Thyroid gland (tissue), 4 donors: ENCODE data around the gene KIF18A. TPM values are rescaled to one million over a fixed set of nuclear protein-coding genes. Genes with fewer than 3 reads are reported as not detected.

Experiments used
- DNase-seq, 2 donors: peaks; one replicate each; pipeline ENCODE4 v3.0.0-alpha.2; 2019
- H3K27ac ChIP-seq, 3 donors: fragments of 200-600 bp; sonication (generic); 1 replicate in 2 of 3; 2 replicates in 1 of 3; pipeline ENCODE4 v1.5.1; 2016 to 2019; ENCODE audit warnings: mild to moderate bottlenecking in 1 of 3, moderate library complexity in 1 of 3
- H3K27me3 ChIP-seq: fragments of 200-600 bp; sonication (generic); one replicate; pipeline ENCODE4 v1.5.1; 2019
- H3K36me3 ChIP-seq, 2 donors: fragments of 200-600 bp; sonication (generic); one replicate each; pipeline ENCODE4 v1.5.1; 2016 to 2019
- H3K4me1 ChIP-seq, 2 donors: fragments of 200-600 bp; sonication (generic); one replicate each; pipeline ENCODE4 v1.5.1; 2017 to 2019
- H3K4me3 ChIP-seq, 3 donors: fragments of 200-600 bp; sonication (generic); replicated peaks in 1 of 3; 1 replicate in 2 of 3; 2 replicates in 1 of 3; pipeline ENCODE4 v1.5.1; 2016; ENCODE audit warnings: mild to moderate bottlenecking in 1 of 3
- H3K9me3 ChIP-seq: fragments of 200-600 bp; sonication (generic); one replicate; pipeline ENCODE4 v1.5.1; 2017
- POLR2A ChIP-seq, 2 donors: fragments of 450-650 bp; IDR thresholded peaks; one replicate each; pipeline ENCODE4 v1.6.1; 2017; ENCODE audit warnings: antibody characterized with exemption in 2 of 2, mild to moderate bottlenecking in 2 of 2, moderate library complexity in 1 of 2
- WGBS, 2 donors: methylation state at CpG; one replicate each; pipeline ENCODE4 v1.1.5; 2017; 5-methylcytosine and 5-hydroxymethylcytosine counted together
- intact Hi-C: fragments of 100-400 bp; cut with DNase I; formaldehyde crosslinking; loops from one replicate; pipeline ENCODE4 v1.15.1; 2023
- total RNA-seq, 4 donors: library from RNA; depleted of rRNA; stranded (reverse); fragments of >200 nt; gene quantifications; one replicate each; pipeline ENCODE4 v1.2.3, GENCODE V29; 2016
- TF ChIP-seq, protein P1 (sequence below), 6 experiments: fragments of 200-600 bp in 3 of 6; fragments of 450-650 bp in 3 of 6; sonication (generic) in 3 of 6; IDR thresholded peaks; one replicate each; pipeline ENCODE4 v1.5.1; 2016 to 2019; ENCODE audit warnings: antibody characterized with exemption in 6 of 6, mild to moderate bottlenecking in 2 of 6, inconsistent platforms in 1 of 6, moderate library complexity in 1 of 6

Gene KIF18A
- total RNA-seq, 4 donors from 2014 or later = 2.3 to 4.6 (median 4.1) TPM

DNA sequence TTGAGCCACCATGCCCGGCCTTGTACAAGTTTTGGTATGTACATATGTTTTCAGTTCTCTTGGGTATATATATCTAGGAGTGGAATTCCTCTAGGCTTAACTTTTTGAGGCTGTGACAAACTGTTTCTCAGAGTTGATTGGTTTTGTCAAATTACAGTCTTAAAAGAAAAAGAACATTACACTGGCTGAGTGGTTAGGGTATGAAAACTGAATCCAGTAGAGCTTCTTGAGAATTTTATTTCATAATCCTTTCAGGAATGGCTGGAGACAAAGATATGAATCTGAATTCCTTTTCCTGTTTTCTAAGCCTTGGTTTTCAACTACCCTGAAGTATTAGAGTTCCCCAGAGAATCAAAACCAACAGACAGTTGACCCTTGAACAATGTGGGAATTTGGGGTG, 6.8 kb upstream of the KIF18A start:
- no peak overlapping the region for H3K27ac ChIP-seq
- DNase-seq = no peak
- TF ChIP-seq, protein P1, sequence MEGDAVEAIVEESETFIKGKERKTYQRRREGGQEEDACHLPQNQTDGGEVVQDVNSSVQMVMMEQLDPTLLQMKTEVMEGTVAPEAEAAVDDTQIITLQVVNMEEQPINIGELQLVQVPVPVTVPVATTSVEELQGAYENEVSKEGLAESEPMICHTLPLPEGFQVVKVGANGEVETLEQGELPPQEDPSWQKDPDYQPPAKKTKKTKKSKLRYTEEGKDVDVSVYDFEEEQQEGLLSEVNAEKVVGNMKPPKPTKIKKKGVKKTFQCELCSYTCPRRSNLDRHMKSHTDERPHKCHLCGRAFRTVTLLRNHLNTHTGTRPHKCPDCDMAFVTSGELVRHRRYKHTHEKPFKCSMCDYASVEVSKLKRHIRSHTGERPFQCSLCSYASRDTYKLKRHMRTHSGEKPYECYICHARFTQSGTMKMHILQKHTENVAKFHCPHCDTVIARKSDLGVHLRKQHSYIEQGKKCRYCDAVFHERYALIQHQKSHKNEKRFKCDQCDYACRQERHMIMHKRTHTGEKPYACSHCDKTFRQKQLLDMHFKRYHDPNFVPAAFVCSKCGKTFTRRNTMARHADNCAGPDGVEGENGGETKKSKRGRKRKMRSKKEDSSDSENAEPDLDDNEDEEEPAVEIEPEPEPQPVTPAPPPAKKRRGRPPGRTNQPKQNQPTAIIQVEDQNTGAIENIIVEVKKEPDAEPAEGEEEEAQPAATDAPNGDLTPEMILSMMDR (IDR thresholded peaks at IDR 0.05) = no peak
- TF ChIP-seq POLR2A (IDR thresholded peaks at IDR 0.05) = no peak
- H3K9me3 ChIP-seq = no peaks in the 10 kb centered on the region
- peaks cover 4 to 11% of the 10 kb centered on the region in 2 donors for H3K4me1 ChIP-seq
- peaks cover 0 to 2% of the 10 kb centered on the region in 2 donors for H3K36me3 ChIP-seq
- no peaks in the 10 kb centered on the region for H3K27me3 ChIP-seq
- intact Hi-C loops = no loop called here
- no peak overlapping the region for H3K4me3 ChIP-seq
- 100% methylated on average over 1 of the region's 1 CpG for WGBS, 2 donors

DNA sequence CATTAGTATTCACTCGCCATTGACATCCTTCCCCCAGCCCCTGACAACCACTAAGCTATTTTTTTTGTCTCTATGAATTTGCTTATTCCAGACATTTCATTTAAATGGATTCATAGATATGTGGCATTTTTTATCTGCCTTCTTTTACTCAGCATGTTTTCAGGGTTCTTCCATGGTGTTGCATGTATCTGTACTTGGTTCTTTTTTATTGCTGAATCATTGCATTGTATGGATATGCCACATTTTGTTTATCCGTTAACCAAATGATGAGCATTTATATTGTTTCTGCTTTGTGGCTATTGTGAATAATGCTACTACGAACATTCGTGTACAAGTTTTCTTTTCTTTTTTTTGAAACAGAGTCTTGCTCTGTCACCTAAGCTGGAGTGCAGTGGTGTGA, 6.2 kb upstream of the KIF18A start:
- TF ChIP-seq POLR2A (IDR thresholded peaks at IDR 0.05) = no peak
- TF ChIP-seq, protein P1 (IDR thresholded peaks at IDR 0.05) = no peak
- Histone ChIP-seq H3K4me3 (no peak overlapping the region), H3K9me3 (no peaks in the 10 kb centered on the region), H3K36me3 (peaks cover 0 to 2% of the 10 kb centered on the region in 2 donors), H3K4me1 (peaks cover 4 to 17% of the 10 kb centered on the region in 2 donors), H3K27me3 (no peaks in the 10 kb centered on the region), H3K27ac (no peak overlapping the region)
- intact Hi-C loops = no loop called here
- 94 to 99% methylated on average over 4 of the region's 4 CpGs for WGBS, 2 donors
- DNase-seq = no peak

DNA sequence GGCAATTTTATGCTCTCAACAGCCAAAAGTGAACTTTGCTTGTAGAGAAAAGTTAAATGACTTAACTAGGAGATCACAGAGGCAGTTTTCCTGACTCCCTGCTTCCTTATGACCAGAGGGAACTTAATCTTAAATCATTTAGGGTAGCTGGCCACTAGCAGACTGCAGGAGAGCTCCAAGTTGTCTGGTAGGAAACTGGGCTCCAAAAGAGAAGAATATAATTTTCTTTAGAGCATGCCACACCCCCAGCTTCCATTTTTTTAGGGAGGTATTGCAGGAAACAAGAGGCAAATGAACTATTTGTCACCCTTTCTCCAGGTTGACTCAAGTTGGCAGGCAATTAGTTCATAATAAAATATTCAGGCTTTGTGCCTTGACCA, 2.9 kb upstream of the KIF18A start:
- Histone ChIP-seq H3K27ac (peak overlapping the region; percentile 58 to 93 (median 79)), H3K36me3 (peaks cover 0 to 2% of the 10 kb centered on the region in 2 donors), H3K4me3 (peak overlapping the region; percentile 37 to 65 (median 58)), H3K27me3 (no peaks in the 10 kb centered on the region), H3K9me3 (no peaks in the 10 kb centered on the region), H3K4me1 (peaks cover 12 to 21% of the 10 kb centered on the region in 2 donors)
- no peak for DNase-seq
- intact Hi-C loops = no loop called here
- TF ChIP-seq, protein P1 (IDR thresholded peaks at IDR 0.05) = no peak
- no peak for TF ChIP-seq POLR2A (IDR thresholded peaks at IDR 0.05)

DNA sequence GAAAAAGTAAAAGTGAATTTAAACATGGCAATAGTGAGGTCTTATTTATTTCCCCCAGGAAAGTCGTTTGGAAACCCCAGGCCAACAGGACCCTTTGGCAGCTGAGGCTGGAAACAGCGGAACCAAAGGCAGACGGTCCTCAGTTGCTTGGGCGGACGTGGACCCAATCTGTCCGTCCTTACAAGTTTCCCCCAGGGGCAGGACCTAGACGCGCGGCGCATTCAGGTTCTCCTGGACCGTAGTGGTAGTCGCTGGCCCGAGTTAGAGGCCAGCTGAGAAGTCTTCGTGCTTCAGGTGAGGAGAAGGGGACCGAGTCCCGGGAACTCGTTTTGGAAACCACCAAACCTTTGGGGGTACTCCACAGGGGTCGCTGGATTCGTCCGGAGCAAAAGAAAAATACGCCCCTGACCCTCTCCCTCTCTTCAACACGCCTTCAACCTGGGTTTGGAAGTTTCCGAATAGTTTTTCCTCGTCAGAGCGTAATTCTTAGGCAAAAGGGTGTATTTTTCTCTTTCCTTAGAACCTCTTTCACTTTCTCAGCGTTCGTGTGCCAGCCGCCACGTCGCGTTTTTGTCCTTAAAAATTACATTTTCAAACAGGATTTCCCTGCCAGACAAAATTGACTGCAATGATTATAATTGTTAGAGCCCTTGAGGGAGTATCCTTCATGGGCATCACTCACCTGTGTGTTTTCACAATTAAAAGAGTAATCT, 2.3 kb upstream of the KIF18A start:
- no peaks in the 10 kb centered on the region for H3K27me3 ChIP-seq
- H3K27ac ChIP-seq = peak overlapping the region; percentile 58 to 93 (median 79)
- TF ChIP-seq POLR2A (IDR thresholded peaks at IDR 0.05) = peak in 1 of 2 donors; percentile 57
- TF ChIP-seq, protein P1 (IDR thresholded peaks at IDR 0.05) = no peak
- intact Hi-C loops = no loop called here
- no peaks in the 10 kb centered on the region for H3K36me3 ChIP-seq
- peaks cover 12 to 21% of the 10 kb centered on the region in 2 donors for H3K4me1 ChIP-seq
- DNase-seq = peak; percentile 70 to 78
- no peaks in the 10 kb centered on the region for H3K9me3 ChIP-seq
- peak overlapping the region; percentile 37 to 65 (median 58) for H3K4me3 ChIP-seq
- WGBS, 2 donors = 0% methylated on average over 31 of the region's 31 CpGs

DNA sequence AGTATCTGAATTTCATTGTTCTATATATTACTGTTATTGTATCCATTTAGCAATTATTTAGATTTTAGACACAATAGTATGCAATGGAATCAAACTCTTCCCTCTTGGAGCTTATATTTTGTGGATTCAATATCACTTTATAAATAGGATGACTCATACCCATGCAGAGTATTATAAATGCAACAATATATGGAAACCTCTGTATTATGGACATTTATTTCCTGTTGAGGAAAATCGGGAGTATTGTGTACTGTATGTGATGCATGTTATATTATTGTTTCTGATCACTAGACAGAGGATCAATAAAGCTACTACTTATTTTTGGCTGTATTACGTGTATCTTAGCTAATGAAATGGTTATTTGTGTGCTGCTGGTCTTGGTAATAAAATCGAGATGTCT, 1.0 kb upstream of the KIF18A start:
- Histone ChIP-seq H3K27ac (peak overlapping the region in 2 of 3 donors; percentile 82 to 88), H3K4me1 (peaks cover 12 to 21% of the 10 kb centered on the region in 2 donors), H3K9me3 (no peaks in the 10 kb centered on the region), H3K36me3 (no peaks in the 10 kb centered on the region), H3K4me3 (peak overlapping the region in 1 of 3 donors; percentile 3), H3K27me3 (no peaks in the 10 kb centered on the region)
- DNase-seq = no peak
- TF ChIP-seq, protein P1 (IDR thresholded peaks at IDR 0.05) = no peak
- TF ChIP-seq POLR2A (IDR thresholded peaks at IDR 0.05) = no peak
- intact Hi-C loops = loop anchor here (10.0 kb wide), 1 partner anchor 414 kb away; no protein-coding TSS in a partner anchor
- 77 to 80% methylated on average over 3 of the region's 3 CpGs for WGBS, 2 donors
